NCI-H446 treated with DMSO at 0.1 percent for 48 hours (cell line): ENCODE data around the gene GNL3.
"Not testable (repeated sequence)": the region's sequence is repeated elsewhere in the genome, so short reads cannot be mapped to it uniquely, and the experiment has no call there.

Experiments used
- DNase-seq: peaks from one replicate; lab custom pipeline; 2025; lab: John Stamatoyannopoulos, UW

Gene GNL3

GRCh38 chr3:52685709-52686691 lies at the start of gene GNL3, which contains the start of gene PBRM1:
Gene GNL3 (plus strand): TSS chr3:52686032. CDS start chr3:52686093, 61 bp downstream.
Gene PBRM1 (minus strand): TSS chr3:52685913.
- peak; percentile 81 for DNase-seq

GRCh38 chr3:52636673-52637072 lies 49.2 kb upstream of the GNL3 start:
- DNase-seq, result no peak

- no peak for DNase-seq
These were observed 40.3 kb upstream of the GNL3 start for GRCh38 chr3:52645549-52645948.

GRCh38 chr3:52649461-52650210 lies 36.2 kb upstream of the GNL3 start:
- no peak for DNase-seq

GRCh38 chr3:52650439-52650838 lies 35.4 kb upstream of the GNL3 start:
- no peak for DNase-seq

- no peak for DNase-seq
These were observed 34.2 kb upstream of the GNL3 start for GRCh38 chr3:52651592-52651991.

GRCh38 chr3:52655895-52656294 lies 29.9 kb upstream of the GNL3 start:
- no peak for DNase-seq

GRCh38 chr3:52660046-52660445 lies 25.8 kb upstream of the GNL3 start:
- DNase-seq, result no peak

GRCh38 chr3:52663098-52663497 lies 22.7 kb upstream of the GNL3 start:
- DNase-seq, result no peak

- DNase-seq, result no peak
These were observed 15.0 kb upstream of the GNL3 start for GRCh38 chr3:52670621-52671521.

GRCh38 chr3:52671676-52672075 lies 14.2 kb upstream of the GNL3 start:
- no peak for DNase-seq

GRCh38 chr3:52676201-52676600 lies 9.6 kb upstream of the GNL3 start:
- not testable (repeated sequence) for DNase-seq

GRCh38 chr3:52678265-52679198 lies 7.3 kb upstream of the GNL3 start:
- no peak for DNase-seq

- DNase-seq, result no peak
These were observed 6.7 kb upstream of the GNL3 start for GRCh38 chr3:52679199-52679538.

GRCh38 chr3:52679811-52680210 lies 6.0 kb upstream of the GNL3 start:
- no peak for DNase-seq

GRCh38 chr3:52681596-52681995 lies 4.2 kb upstream of the GNL3 start:
- DNase-seq, result no peak

GRCh38 chr3:52682016-52682415 lies 3.8 kb upstream of the GNL3 start:
- no peak for DNase-seq

- DNase-seq, result no peak
These were observed 2.2 kb upstream of the GNL3 start for GRCh38 chr3:52683611-52684010.

GRCh38 chr3:52684184-52684583 lies 1.6 kb upstream of the GNL3 start:
- DNase-seq, result no peak

GRCh38 chr3:52685285-52685708 lies 535 bp upstream of the GNL3 start:
- peak; percentile 47 for DNase-seq

- no peak for DNase-seq
These were observed 2.4 kb downstream of the GNL3 start for GRCh38 chr3:52688266-52688665.
